Vagina (tissue), 2 donors: ENCODE data around the gene SLC25A26. TPM values are rescaled to one million over a fixed set of nuclear protein-coding genes. Genes with fewer than 3 reads are reported as not detected.

Experiments
- DNase-seq, 2 donors: peaks; one replicate each; pipeline ENCODE4 v3.0.0-alpha.2; 2017; ENCODE audit errors: extremely low spot score in 2 of 2
- H3K27ac ChIP-seq: fragments of 200-600 bp; sonication (generic); one replicate; pipeline ENCODE4 v1.5.1; 2019
- H3K27me3 ChIP-seq: fragments of 200-600 bp; sonication (generic); one replicate; pipeline ENCODE4 v1.5.1; 2019
- H3K36me3 ChIP-seq, 2 donors: fragments of 200-600 bp; sonication (generic); one replicate each; pipeline ENCODE4 v1.5.1; 2017 to 2019
- H3K4me1 ChIP-seq: fragments of 200-600 bp; sonication (generic); one replicate; pipeline ENCODE4 v1.5.1; 2019
- H3K4me3 ChIP-seq, 2 donors: fragments of 200-600 bp; sonication (generic); 1 replicate in 1 of 2; 2 replicates in 1 of 2; pipeline ENCODE4 v1.5.1; 2016 to 2019
- H3K9me3 ChIP-seq: fragments of 200-600 bp; sonication (generic); one replicate; pipeline ENCODE4 v1.5.1; 2019
- CTCF ChIP-seq, 3 experiments: fragments of 450-650 bp in 2 of 3; fragments of 200-600 bp in 1 of 3; sonication (generic) in 1 of 3; IDR thresholded peaks; one replicate each; pipeline ENCODE4 v1.5.1; 2017 to 2019; ENCODE audit warnings: antibody characterized with exemption in 3 of 3, mild to moderate bottlenecking in 2 of 3, moderate library complexity in 2 of 3
- POLR2A ChIP-seq, 2 donors: fragments of 450-650 bp; IDR thresholded peaks; one replicate each; pipeline ENCODE4 v1.6.1; 2017; ENCODE audit warnings: antibody characterized with exemption in 2 of 2, mild to moderate bottlenecking in 2 of 2, moderate library complexity in 2 of 2
- POLR2AphosphoS5 ChIP-seq, 2 donors: sonication (generic); formaldehyde crosslinking; IDR thresholded peaks; one replicate each; pipeline ENCODE4 v1.9.0; 2017; ENCODE audit warnings: antibody characterized with exemption in 2 of 2, mild to moderate bottlenecking in 2 of 2, low read depth in 1 of 2; ENCODE audit not compliant: insufficient read depth in 1 of 2
- intact Hi-C: fragments of 100-400 bp; cut with DNase I; formaldehyde crosslinking; loops from one replicate; pipeline ENCODE4 v1.15.1; 2023
- total RNA-seq: library from RNA; depleted of rRNA; stranded (reverse); fragments of >200 nt; gene quantifications from one replicate; pipeline ENCODE4 v1.2.3, GENCODE V29; 2016

SLC25A26 gene
- total RNA-seq, 1 donor from 2014 or later, result 21.6 TPM

GRCh38 chr3:66413151-66413751 lies 192.4 kb downstream of the SLC25A26 start:
- no peak for TF ChIP-seq POLR2A (IDR thresholded peaks at IDR 0.05)
- no peak for TF ChIP-seq POLR2AphosphoS5 (IDR thresholded peaks at IDR 0.05; ENCODE audit: insufficient read depth in 1 of 2, low read depth in 1 of 2)
- TF ChIP-seq CTCF (IDR thresholded peaks at IDR 0.05), result no peak
- no peak for DNase-seq
- Histone ChIP-seq H3K4me3 (no peak overlapping the region), H3K9me3 (no peaks in the 10 kb centered on the region), H3K4me1 (peaks cover 38% of the 10 kb centered on the region), H3K36me3 (peaks cover 0 to 33% of the 10 kb centered on the region in 2 donors), H3K27ac (peak overlapping the region; percentile 25), H3K27me3 (no peaks in the 10 kb centered on the region)
- intact Hi-C loops, result no loop called here

GRCh38 chr3:66414846-66415245 lies 194.0 kb downstream of the SLC25A26 start:
- no peak for DNase-seq
- no peaks in the 10 kb centered on the region for H3K27me3 ChIP-seq
- TF ChIP-seq POLR2A (IDR thresholded peaks at IDR 0.05), result no peak
- no peak for TF ChIP-seq CTCF (IDR thresholded peaks at IDR 0.05)
- no peak for TF ChIP-seq POLR2AphosphoS5 (IDR thresholded peaks at IDR 0.05; ENCODE audit: insufficient read depth in 1 of 2, low read depth in 1 of 2)
- no peak overlapping the region for H3K27ac ChIP-seq
- no peaks in the 10 kb centered on the region for H3K9me3 ChIP-seq
- peaks cover 0 to 24% of the 10 kb centered on the region in 2 donors for H3K36me3 ChIP-seq
- peaks cover 33% of the 10 kb centered on the region for H3K4me1 ChIP-seq
- intact Hi-C loops, result no loop called here
- no peak overlapping the region for H3K4me3 ChIP-seq

DNA sequence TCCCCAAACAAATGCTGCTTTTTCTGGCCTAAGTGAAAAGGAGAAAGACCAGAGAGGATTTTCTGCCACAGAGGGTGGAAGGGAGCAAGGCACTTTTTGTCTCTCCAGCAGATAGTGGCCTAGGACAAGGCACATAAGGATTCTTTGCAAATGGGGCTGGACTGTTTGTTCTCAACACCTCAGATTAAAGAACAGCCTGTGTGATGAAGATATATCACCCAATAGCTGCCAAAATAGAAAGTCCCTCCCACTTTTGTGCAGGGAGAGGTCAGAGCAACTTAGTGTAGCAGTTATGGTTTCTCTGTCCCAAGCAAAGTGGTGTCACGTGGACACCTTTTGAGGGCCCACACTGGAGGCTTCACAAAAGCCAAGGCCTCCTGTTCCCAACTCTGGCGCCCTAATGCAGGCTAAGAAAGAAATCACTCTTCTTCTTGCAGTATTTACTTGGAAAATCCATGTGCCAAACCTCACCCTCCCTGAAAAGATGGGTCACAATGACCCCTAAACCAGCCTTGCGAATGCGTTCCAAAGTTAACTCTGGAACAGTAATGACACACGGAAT lies 195.1 kb downstream of the SLC25A26 start:
- Histone ChIP-seq H3K4me3 (no peak overlapping the region), H3K27ac (peak overlapping the region; percentile 16), H3K9me3 (no peaks in the 10 kb centered on the region), H3K27me3 (no peaks in the 10 kb centered on the region), H3K36me3 (peaks cover 0 to 16% of the 10 kb centered on the region in 2 donors), H3K4me1 (peaks cover 33% of the 10 kb centered on the region)
- DNase-seq, result no peak
- TF ChIP-seq POLR2AphosphoS5 (IDR thresholded peaks at IDR 0.05; ENCODE audit: insufficient read depth in 1 of 2, low read depth in 1 of 2) (no peak), CTCF (IDR thresholded peaks at IDR 0.05) (no peak), POLR2A (IDR thresholded peaks at IDR 0.05) (no peak)
- intact Hi-C loops, result no loop called here

DNA sequence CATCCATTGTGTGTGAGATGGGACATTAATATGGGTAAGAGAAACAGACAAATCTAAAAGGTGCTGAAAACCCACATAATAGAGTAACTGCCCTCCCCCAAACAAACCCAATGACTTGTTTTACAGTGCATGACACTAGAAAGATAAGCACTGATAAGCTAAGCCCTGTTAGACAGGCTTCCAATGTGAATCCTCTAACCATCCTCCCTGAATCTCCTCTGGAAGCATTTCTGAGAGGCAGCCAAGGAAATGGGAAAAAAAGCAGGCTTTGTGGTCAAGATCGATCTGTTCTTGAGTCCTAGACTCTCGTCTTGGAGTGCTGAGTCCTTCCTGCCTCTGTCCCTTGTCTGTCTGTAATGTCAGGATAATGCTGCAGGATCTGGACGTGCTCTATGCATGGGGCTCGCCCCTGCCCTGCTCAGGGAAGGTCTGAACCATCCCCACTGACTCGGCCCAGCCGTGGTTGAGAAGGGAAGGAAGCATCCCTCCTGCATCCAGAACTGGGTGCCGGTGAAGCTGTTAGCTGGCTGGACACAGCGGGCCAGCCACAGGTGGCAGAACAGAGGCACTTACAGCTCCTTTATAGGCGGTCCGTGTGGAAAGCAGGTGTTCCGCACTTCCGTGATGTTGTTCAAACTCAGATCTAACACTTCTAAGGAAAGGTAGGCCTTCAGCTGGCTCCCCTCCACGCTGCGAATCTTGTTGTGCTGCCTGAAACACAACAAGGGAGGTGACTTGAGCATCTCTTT lies 195.9 kb downstream of the SLC25A26 start:
- intact Hi-C loops, result no loop called here
- H3K27ac ChIP-seq, result peak overlapping the region; percentile 16
- no peak overlapping the region for H3K4me3 ChIP-seq
- H3K36me3 ChIP-seq, result peaks cover 0 to 16% of the 10 kb centered on the region in 2 donors
- no peak for TF ChIP-seq POLR2A (IDR thresholded peaks at IDR 0.05)
- no peak for TF ChIP-seq CTCF (IDR thresholded peaks at IDR 0.05)
- no peak for TF ChIP-seq POLR2AphosphoS5 (IDR thresholded peaks at IDR 0.05; ENCODE audit: insufficient read depth in 1 of 2, low read depth in 1 of 2)
- H3K27me3 ChIP-seq, result no peaks in the 10 kb centered on the region
- no peaks in the 10 kb centered on the region for H3K9me3 ChIP-seq
- no peak for DNase-seq
- peaks cover 33% of the 10 kb centered on the region for H3K4me1 ChIP-seq
